Spleen (tissue), 11 donors: ENCODE data around the gene MSANTD2. TPM values are rescaled to one million over a fixed set of nuclear protein-coding genes. Genes with fewer than 3 reads are reported as not detected.

Experiments
- DNase-seq: peaks from one replicate; pipeline ENCODE4 v3.0.0-alpha.2; 2020
- H3K27ac ChIP-seq, 8 donors: fragments of 200-600 bp; sonication (generic) in 7 of 8; 1 replicate in 4 of 8; 2 replicates in 4 of 8; pipeline versions ENCODE4 v1.5.0 to v1.8.0; 2016 to 2021; ENCODE audit warnings: inconsistent platforms in 4 of 8, mild to moderate bottlenecking in 4 of 8, moderate library complexity in 1 of 8
- H3K27me3 ChIP-seq, 7 donors: fragments of 200-600 bp; sonication (generic) in 6 of 7; replicated peaks in 1 of 7; 1 replicate in 4 of 7; 2 replicates in 3 of 7; pipeline versions ENCODE4 v1.5.0 to v1.8.0; 2016 to 2021; ENCODE audit warnings: inconsistent platforms in 3 of 7, mild to moderate bottlenecking in 1 of 7
- H3K36me3 ChIP-seq, 6 donors: fragments of 200-600 bp; sonication (generic) in 5 of 6; 1 replicate in 4 of 6; 2 replicates in 2 of 6; pipeline versions ENCODE4 v1.5.0 to v1.8.0; 2016 to 2021; ENCODE audit warnings: inconsistent platforms in 2 of 6
- H3K4me1 ChIP-seq, 6 donors: fragments of 200-600 bp; sonication (generic) in 5 of 6; 1 replicate in 3 of 6; 2 replicates in 3 of 6; pipeline versions ENCODE4 v1.5.0 to v1.8.0; 2016 to 2021; ENCODE audit warnings: inconsistent platforms in 3 of 6
- H3K4me3 ChIP-seq, 8 donors: fragments of 200-600 bp; sonication (generic) in 7 of 8; 1 replicate in 4 of 8; 2 replicates in 4 of 8; pipeline versions ENCODE4 v1.5.0 to v1.8.0; 2016 to 2021; ENCODE audit warnings: inconsistent platforms in 4 of 8, mild to moderate bottlenecking in 4 of 8, moderate library complexity in 2 of 8
- H3K9me3 ChIP-seq, 8 donors: fragments of 200-600 bp; sonication (generic) in 7 of 8; 1 replicate in 4 of 8; 2 replicates in 4 of 8; pipeline versions ENCODE4 v1.5.0 to v1.8.0; 2016 to 2021; ENCODE audit warnings: inconsistent platforms in 4 of 8
- POLR2A ChIP-seq, 3 donors: fragments of 450-650 bp; IDR thresholded peaks; one replicate each; pipeline ENCODE4 v1.5.1; 2017; ENCODE audit warnings: antibody characterized with exemption in 3 of 3, mild to moderate bottlenecking in 1 of 3
- POLR2AphosphoS5 ChIP-seq, 3 donors: sonication (generic); formaldehyde crosslinking; IDR thresholded peaks; one replicate each; pipeline ENCODE4 v1.5.1; 2017; ENCODE audit warnings: antibody characterized with exemption in 3 of 3
- WGBS, 5 donors: extraction: QIAGEN DNeasy Blood & Tissue Kit in 3 of 5; methylation state at CpG; one replicate each; pipeline versions ENCODE4 v1.1.5 to v1.1.7; 2013 to 2018; 5-methylcytosine and 5-hydroxymethylcytosine counted together
- intact Hi-C: fragments of 100-400 bp; cut with DNase I; formaldehyde crosslinking; loops from one replicate; pipeline ENCODE4 v1.15.0; 2023; ENCODE audit warnings: low total_unique reads
- polyA plus RNA-seq, 3 donors: library from polyadenylated mRNA; stranded (reverse); fragments of 200-250 nt; gene quantifications; one replicate each; pipeline ENCODE4 v1.2.1, GENCODE V29; 2013
- total RNA-seq, 7 donors: library from RNA; depleted of rRNA in 3 of 7; stranded (reverse); fragments of >200 nt in 3 of 7; fragmentation: NEBNext Ultra II Directional in 4 of 7; extraction: Animal tissue kit (Norgen Biotek cat#: 25700) in 4 of 7; gene quantifications; one replicate each; pipeline versions ENCODE4 v1.1.0 to v1.2.1, GENCODE V29; 2016 to 2021
- TF ChIP-seq, protein P1 (sequence below), 11 experiments: fragments of 200-600 bp in 7 of 11; fragments of 450-650 bp in 4 of 11; sonication (generic) in 4 of 11; IDR thresholded peaks in 8 of 11; conservative IDR thresholded peaks in 3 of 11; 1 replicate in 7 of 11; 2 replicates in 4 of 11; pipeline versions ENCODE4 v1.4.0 to v1.8.0; 2016 to 2021; ENCODE audit warnings: antibody characterized with exemption in 11 of 11, inconsistent platforms in 4 of 11, mild to moderate bottlenecking in 1 of 11
- donor health status: healthy with polysubstance abuse.
- donor health status: DM: no; HTN: no; CAD: no; lungs with moderate emphysema.
- donor health status: DM: no; HTN: no; CAD: no.
- donor health status: Bipolar disorder and iron deficiency.
- donor health status: healthy.
- donor health status: DM: no; HTN: no; CAD: no.
- donor health status: DM: yes; HTN: yes; CAD: no.

MSANTD2 gene
- total and polyA plus RNA-seq, 10 donors = 9.5 to 25.8 (median 18.8) TPM

DNA sequence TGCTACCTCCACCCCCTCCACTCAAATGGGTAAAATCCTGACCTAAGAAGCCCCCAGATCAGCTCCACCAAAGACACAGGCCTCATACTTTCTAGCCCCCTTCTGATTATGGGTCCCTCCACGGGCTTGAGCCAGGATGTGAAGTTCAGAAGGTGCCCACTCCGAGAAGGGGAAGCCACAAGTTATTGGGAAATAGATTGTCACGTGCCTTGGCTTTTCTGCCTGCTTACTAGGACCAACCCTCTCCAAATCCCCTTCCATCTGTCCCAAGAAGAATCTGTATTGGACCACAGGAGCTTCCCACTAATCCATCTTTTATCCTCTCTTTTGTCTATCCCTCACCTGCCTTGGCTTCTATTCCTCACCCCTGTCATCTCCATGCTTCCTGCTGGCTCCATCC, 63.5 kb downstream of the MSANTD2 start:
- Histone ChIP-seq H3K4me1 (peaks cover 9 to 51% (median 18%) of the 10 kb centered on the region in 6 donors), H3K27me3 (peaks cover 0 to 26% (median 0%) of the 10 kb centered on the region in 7 donors), H3K27ac (no peak overlapping the region), H3K36me3 (no peaks in the 10 kb centered on the region), H3K9me3 (no peaks in the 10 kb centered on the region), H3K4me3 (no peak overlapping the region)
- DNase-seq = no peak
- TF ChIP-seq, protein P1, sequence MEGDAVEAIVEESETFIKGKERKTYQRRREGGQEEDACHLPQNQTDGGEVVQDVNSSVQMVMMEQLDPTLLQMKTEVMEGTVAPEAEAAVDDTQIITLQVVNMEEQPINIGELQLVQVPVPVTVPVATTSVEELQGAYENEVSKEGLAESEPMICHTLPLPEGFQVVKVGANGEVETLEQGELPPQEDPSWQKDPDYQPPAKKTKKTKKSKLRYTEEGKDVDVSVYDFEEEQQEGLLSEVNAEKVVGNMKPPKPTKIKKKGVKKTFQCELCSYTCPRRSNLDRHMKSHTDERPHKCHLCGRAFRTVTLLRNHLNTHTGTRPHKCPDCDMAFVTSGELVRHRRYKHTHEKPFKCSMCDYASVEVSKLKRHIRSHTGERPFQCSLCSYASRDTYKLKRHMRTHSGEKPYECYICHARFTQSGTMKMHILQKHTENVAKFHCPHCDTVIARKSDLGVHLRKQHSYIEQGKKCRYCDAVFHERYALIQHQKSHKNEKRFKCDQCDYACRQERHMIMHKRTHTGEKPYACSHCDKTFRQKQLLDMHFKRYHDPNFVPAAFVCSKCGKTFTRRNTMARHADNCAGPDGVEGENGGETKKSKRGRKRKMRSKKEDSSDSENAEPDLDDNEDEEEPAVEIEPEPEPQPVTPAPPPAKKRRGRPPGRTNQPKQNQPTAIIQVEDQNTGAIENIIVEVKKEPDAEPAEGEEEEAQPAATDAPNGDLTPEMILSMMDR (IDR thresholded peaks at IDR 0.05 in 8 of 11, conservative IDR thresholded peaks at IDR 0.05 in 3 of 11) = no peak
- TF ChIP-seq POLR2A (IDR thresholded peaks at IDR 0.05) = no peak
- TF ChIP-seq POLR2AphosphoS5 (IDR thresholded peaks at IDR 0.05) = no peak
- WGBS, 5 donors = 5 to 26% (median 14%) methylated on average over 3 of the region's 3 CpGs
- intact Hi-C loops = no loop called here

DNA sequence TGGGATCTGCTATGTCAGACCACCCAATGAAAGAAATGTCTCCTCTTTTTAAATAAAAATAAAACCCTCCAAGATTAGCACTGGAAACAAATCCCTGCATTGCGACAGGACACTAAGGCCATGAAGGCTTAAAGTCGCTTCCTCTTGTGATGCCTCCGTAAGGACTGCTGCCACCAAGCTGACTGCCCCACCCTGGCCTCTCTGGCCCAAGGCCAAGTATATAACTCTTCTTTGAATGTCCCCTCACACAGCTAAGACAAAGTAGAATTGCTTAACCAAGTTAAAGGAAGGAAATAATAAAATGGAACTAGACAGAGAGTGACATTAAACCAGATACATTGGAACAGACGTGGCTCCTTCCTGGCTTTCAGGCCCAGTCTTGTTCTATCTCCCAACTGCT, 68.0 kb downstream of the MSANTD2 start:
- TF ChIP-seq POLR2A (IDR thresholded peaks at IDR 0.05) (no peak), POLR2AphosphoS5 (IDR thresholded peaks at IDR 0.05) (no peak)
- TF ChIP-seq, protein P1 (IDR thresholded peaks at IDR 0.05 in 8 of 11, conservative IDR thresholded peaks at IDR 0.05 in 3 of 11) = no peak
- 40 to 65% (median 56%) methylated on average over 4 of the region's 4 CpGs for WGBS, 5 donors
- Histone ChIP-seq H3K36me3 (no peaks in the 10 kb centered on the region), H3K9me3 (no peaks in the 10 kb centered on the region), H3K4me3 (no peak overlapping the region), H3K4me1 (peaks cover 0 to 29% (median 0%) of the 10 kb centered on the region in 6 donors), H3K27ac (peak overlapping the region in 2 of 8 donors; percentile 31 to 56), H3K27me3 (no peaks in the 10 kb centered on the region)
- intact Hi-C loops = no loop called here
- DNase-seq = no peak

- DNase-seq = no peak
- no peak overlapping the region for H3K27ac ChIP-seq
- H3K4me3 ChIP-seq = no peak overlapping the region
- TF ChIP-seq, protein P1 (IDR thresholded peaks at IDR 0.05 in 8 of 11, conservative IDR thresholded peaks at IDR 0.05 in 3 of 11) = no peak
- TF ChIP-seq POLR2AphosphoS5 (IDR thresholded peaks at IDR 0.05) (no peak), POLR2A (IDR thresholded peaks at IDR 0.05) (no peak)
- H3K9me3 ChIP-seq = no peaks in the 10 kb centered on the region
- intact Hi-C loops = no loop called here
- 67 to 88% (median 84%) methylated on average over 4 of the region's 4 CpGs for WGBS, 5 donors
- peaks cover 0 to 34% (median 15%) of the 10 kb centered on the region in 6 donors for H3K4me1 ChIP-seq
- no peaks in the 10 kb centered on the region for H3K36me3 ChIP-seq
- peaks cover 0 to 4% (median 0%) of the 10 kb centered on the region in 7 donors for H3K27me3 ChIP-seq
Observed at GRCh38 chr11:124729571-124729970, 70.6 kb downstream of the MSANTD2 start.

DNA sequence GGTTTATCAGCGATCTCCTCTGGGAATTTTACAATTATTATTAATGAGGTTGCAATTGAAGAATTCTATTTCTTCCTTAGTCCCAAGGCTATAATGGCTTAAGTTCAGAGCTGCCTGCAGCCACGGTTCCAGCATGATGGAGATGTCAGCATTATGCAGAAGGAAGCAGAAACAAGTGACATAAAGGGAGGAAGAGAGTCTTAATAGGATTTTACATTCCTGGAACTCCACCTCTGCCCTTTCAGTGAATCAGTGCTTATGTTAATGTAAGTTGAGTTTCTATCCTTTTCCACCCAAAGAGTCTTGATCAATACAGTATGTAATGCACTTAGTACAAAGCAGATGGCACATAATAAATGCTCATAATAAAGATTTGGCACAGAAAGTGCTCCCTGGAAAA, 72.1 kb downstream of the MSANTD2 start:
- Histone ChIP-seq H3K27ac (no peak overlapping the region), H3K4me3 (no peak overlapping the region), H3K36me3 (no peaks in the 10 kb centered on the region), H3K4me1 (peaks cover 0 to 41% (median 17%) of the 10 kb centered on the region in 6 donors), H3K9me3 (no peaks in the 10 kb centered on the region), H3K27me3 (peaks cover 0 to 4% (median 0%) of the 10 kb centered on the region in 7 donors)
- no peak for DNase-seq
- intact Hi-C loops = no loop called here
- no peak for TF ChIP-seq POLR2A (IDR thresholded peaks at IDR 0.05)
- TF ChIP-seq POLR2AphosphoS5 (IDR thresholded peaks at IDR 0.05) = no peak
- TF ChIP-seq, protein P1 (IDR thresholded peaks at IDR 0.05 in 8 of 11, conservative IDR thresholded peaks at IDR 0.05 in 3 of 11) = no peak
- 67 to 83% (median 75%) methylated on average over 2 of the region's 2 CpGs for WGBS, 5 donors
